HUES48 (cell line): Measurements from ENCODE around the gene EIPR1.

Experiments used
- H3K27ac ChIP-seq: one replicate; pipeline ENCODE4 v1.7.0; 2013; ENCODE audit warnings: low read depth, low read length, inconsistent platforms
- H3K27me3 ChIP-seq: 2 replicates; pipeline ENCODE4 v1.6.1; 2013; ENCODE audit warnings: mild to moderate bottlenecking, low read length; ENCODE audit not compliant: control insufficient read depth, insufficient read depth
- H3K36me3 ChIP-seq: 2 replicates; pipeline ENCODE4 v1.6.1; 2013; ENCODE audit warnings: low read length; ENCODE audit not compliant: control insufficient read depth, insufficient read depth
- H3K4me1 ChIP-seq: 2 replicates; pipeline ENCODE4 v1.6.1; 2013; ENCODE audit warnings: mild to moderate bottlenecking, low read length; ENCODE audit not compliant: control insufficient read depth, insufficient read depth
- H3K4me3 ChIP-seq: 2 replicates; pipeline ENCODE4 v1.5.1; 2013; ENCODE audit warnings: mild to moderate bottlenecking, low read depth, low read length
- H3K9ac ChIP-seq: 2 replicates; pipeline ENCODE4 v1.6.1; 2013; ENCODE audit warnings: mild to moderate bottlenecking, low read depth, low read length, moderate library complexity
- H3K9me3 ChIP-seq: 2 replicates; pipeline ENCODE4 v1.6.1; 2013; ENCODE audit warnings: low read length; ENCODE audit not compliant: control insufficient read depth, insufficient read depth

EIPR1 gene

DNA sequence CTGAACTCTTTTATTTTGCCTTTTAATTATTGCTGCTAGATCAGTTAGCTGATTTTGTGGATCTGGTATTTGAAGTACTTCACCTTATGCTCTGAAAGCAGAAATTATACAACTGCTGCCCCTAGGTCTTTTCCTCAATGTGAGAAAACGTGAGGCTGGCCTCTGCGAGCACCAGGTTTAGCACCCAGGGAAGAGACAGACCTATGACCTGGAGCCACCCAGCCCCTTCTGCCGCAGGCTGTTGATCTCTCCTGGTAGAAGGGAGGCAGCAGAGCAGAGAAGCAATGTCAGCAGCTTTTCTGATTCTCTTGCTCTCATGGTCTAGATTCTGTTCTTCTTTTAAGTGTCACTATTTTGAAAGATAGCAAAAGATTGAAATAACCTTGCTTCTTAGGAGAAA lies 21.8 kb upstream of the EIPR1 start:
- Histone ChIP-seq H3K36me3 (peaks cover 19% of the 10 kb centered on the region), H3K4me1 (peaks cover 14% of the 10 kb centered on the region), H3K9ac (peak overlapping the region; percentile 31; the same call in 1 of the 2 replicates), H3K4me3 (no peak overlapping the region), H3K9me3 (peaks cover 14% of the 10 kb centered on the region; the same call in 1 of the 2 replicates), H3K27ac (peak overlapping the region; percentile 71), H3K27me3 (no peaks in the 10 kb centered on the region)

DNA sequence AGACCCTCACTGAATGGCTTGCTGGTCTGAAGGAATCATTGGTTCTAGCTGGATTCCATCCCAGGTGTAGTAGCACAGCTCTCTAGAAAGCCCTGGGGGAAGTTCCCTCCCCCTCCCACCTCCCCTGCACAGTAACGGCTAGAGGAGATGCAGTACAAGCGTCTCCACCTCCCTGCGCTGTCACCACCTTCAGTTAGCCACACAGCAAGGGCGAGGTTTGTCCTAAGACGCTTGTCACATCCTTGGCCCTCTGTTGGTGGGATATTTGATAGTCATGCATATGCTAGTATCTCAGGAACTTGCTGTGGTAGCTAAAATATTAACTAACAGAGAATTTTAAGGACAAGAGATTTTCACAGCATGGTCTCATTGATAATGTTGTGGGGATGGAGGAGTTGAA lies 21.2 kb upstream of the EIPR1 start:
- H3K4me1 ChIP-seq = peaks cover 14% of the 10 kb centered on the region
- peak overlapping the region; percentile 71 for H3K27ac ChIP-seq
- no peaks in the 10 kb centered on the region for H3K27me3 ChIP-seq
- H3K9me3 ChIP-seq = peaks cover 14% of the 10 kb centered on the region; the same call in 1 of the 2 replicates
- peaks cover 22% of the 10 kb centered on the region for H3K36me3 ChIP-seq
- no peak overlapping the region for H3K4me3 ChIP-seq
- H3K9ac ChIP-seq = no peak overlapping the region

DNA sequence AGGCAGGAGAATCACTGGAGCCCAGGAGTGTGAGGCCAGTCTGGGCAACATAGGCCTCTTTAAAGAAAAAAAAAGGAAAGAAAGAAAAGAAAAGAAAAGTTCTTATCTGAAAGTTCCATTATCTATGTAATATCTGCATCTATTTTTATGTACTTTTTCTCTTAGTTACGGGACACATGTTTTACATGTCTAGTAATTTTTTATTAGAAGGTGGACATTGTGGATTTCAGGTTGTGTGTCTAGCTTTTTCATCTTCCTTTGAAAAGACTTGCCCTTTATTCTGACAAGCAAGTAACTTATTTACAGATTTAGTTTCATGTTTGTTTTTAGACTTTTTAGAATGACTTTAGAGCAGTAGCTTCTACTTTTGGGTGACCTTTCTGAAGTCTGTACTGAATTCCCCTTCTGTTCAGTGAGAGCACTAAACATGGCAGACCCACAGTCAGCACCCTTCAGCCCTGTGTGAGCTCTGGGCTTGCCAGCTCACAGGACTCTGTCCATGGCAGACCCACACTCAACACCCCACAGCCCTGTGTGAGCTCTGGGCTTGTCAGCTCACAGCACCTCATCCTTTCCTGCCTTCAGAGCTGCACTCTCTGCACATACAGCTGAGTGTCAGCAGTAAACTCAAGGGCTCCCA lies 19.4 kb upstream of the EIPR1 start:
- Histone ChIP-seq H3K4me3 (no peak overlapping the region), H3K4me1 (peaks cover 14% of the 10 kb centered on the region), H3K9me3 (peaks cover 14% of the 10 kb centered on the region; the same call in 1 of the 2 replicates), H3K27ac (no peak overlapping the region), H3K36me3 (peaks cover 16% of the 10 kb centered on the region), H3K27me3 (no peaks in the 10 kb centered on the region), H3K9ac (no peak overlapping the region)

DNA sequence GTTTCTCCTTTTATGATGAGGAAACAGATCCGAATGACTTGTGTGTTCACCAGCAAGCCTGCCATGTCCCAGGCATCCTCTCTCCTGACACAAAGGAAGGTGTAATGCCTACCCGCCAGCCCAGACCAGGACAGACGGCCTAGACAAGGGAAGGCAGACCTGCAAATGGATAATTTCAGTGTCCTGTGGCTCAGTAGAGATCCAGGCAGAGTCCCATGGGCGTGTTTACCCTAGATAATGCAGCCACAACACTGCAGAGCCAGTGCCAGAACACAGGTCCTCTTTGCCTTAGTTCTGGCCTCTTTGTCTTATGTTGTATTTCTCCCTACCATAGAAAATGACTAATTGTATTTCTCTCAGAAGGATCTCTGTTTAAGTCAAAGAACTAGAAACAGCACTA lies 14.6 kb upstream of the EIPR1 start:
- Histone ChIP-seq H3K36me3 (peaks cover 28% of the 10 kb centered on the region), H3K9ac (no peak overlapping the region), H3K4me1 (no peaks in the 10 kb centered on the region), H3K27me3 (no peaks in the 10 kb centered on the region), H3K27ac (no peak overlapping the region), H3K9me3 (peaks cover 14% of the 10 kb centered on the region; the same call in 1 of the 2 replicates), H3K4me3 (no peak overlapping the region)

DNA sequence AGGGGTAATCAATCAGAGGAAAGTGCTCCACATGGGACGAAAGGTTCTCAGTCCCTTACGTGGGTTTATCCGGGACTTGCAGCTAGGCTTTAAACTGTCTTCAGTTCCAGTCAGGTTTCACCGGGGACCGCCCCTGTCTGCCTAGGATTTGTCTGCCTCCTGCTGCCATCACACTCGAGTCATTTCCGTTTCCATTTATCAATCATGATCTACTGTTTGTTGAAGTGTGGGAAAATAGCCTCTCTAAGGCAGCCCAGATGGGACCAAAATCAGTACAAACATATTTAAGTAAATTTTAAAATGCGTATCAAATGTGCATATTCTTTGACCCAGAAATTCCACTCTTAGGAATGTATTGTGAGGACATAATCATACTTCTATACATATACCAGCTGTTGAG lies 12.4 kb upstream of the EIPR1 start:
- Histone ChIP-seq H3K9ac (no peak overlapping the region), H3K36me3 (peaks cover 28% of the 10 kb centered on the region), H3K4me3 (no peak overlapping the region), H3K4me1 (no peaks in the 10 kb centered on the region), H3K27me3 (no peaks in the 10 kb centered on the region), H3K27ac (no peak overlapping the region), H3K9me3 (no peaks in the 10 kb centered on the region)

DNA sequence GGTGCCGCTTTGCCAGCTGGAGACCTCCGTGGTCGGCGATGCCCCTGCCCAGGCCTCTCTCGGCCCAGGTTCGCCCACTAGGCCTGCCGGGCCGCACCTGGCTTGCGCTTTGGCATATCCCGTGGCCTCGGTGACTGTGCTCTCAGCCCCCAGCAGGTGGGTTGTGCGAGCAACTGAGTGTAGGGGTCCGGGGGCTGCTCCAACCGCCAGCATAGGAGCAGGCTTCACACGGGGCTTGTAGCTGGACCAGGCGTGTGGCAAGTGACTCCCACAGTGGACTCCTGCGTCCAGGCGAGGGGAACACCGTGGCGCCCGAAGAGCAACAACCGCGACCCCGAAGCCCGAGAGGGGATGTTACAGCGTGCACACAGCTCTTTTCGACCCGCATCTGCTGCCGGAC lies 11.6 kb upstream of the EIPR1 start:
- no peak overlapping the region for H3K9ac ChIP-seq
- no peaks in the 10 kb centered on the region for H3K9me3 ChIP-seq
- no peaks in the 10 kb centered on the region for H3K4me1 ChIP-seq
- H3K4me3 ChIP-seq = no peak overlapping the region
- no peaks in the 10 kb centered on the region for H3K27me3 ChIP-seq
- H3K36me3 ChIP-seq = peaks cover 32% of the 10 kb centered on the region
- no peak overlapping the region for H3K27ac ChIP-seq

DNA sequence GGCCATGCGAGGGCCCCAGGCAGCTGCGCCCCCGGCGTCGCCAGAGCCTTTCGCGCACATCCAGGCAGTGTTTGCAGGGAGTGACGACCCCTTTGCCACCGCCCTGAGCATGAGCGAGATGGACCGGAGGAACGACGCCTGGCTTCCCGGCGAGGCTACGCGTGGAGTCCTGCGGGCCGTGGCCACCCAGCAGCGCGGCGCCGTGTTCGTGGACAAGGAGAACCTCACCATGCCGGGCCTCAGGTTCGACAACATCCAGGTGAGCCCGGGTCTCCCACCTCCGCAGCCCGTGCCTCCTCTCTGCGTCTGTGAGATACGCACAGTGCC lies 10.8 kb upstream of the EIPR1 start:
- Histone ChIP-seq H3K36me3 (peaks cover 30% of the 10 kb centered on the region), H3K27ac (no peak overlapping the region), H3K9ac (no peak overlapping the region), H3K9me3 (no peaks in the 10 kb centered on the region), H3K4me3 (no peak overlapping the region), H3K4me1 (no peaks in the 10 kb centered on the region), H3K27me3 (no peaks in the 10 kb centered on the region)

DNA sequence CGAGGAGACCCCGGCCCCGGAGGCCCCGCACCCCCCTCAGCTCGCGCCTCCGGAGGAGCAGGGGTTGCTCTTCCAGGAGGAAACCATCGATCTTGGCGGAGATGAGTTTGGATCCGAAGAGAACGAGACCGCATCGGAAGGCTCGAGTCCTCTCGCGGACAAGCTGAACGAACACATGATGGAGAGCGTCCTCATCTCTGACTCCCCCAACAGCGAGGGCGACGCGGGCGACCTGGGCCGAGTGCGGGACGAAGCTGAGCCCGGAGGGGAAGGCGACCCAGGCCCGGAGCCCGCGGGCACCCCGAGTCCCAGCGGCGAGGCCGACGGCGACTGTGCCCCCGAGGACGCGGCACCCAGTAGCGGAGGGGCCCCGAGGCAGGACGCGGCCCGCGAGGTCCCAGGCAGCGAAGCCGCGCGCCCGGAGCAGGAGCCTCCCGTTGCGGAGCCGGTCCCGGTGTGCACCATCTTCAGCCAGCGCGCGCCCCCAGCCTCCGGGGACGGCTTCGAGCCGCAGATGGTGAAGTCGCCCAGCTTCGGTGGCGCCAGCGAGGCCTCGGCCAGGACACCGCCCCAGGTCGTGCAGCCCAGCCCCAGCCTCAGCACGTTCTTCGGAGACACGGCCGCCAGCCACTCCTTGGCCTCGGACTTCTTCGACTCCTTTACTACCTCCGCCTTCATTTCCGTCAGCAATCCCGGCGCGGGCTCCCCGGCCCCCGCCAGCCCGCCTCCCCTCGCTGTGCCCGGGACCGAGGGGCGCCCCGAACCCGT lies 10.2 kb upstream of the EIPR1 start:
- Histone ChIP-seq H3K27me3 (no peaks in the 10 kb centered on the region), H3K9me3 (no peaks in the 10 kb centered on the region), H3K4me3 (no peak overlapping the region), H3K4me1 (no peaks in the 10 kb centered on the region), H3K36me3 (peaks cover 30% of the 10 kb centered on the region), H3K9ac (no peak overlapping the region), H3K27ac (no peak overlapping the region)

DNA sequence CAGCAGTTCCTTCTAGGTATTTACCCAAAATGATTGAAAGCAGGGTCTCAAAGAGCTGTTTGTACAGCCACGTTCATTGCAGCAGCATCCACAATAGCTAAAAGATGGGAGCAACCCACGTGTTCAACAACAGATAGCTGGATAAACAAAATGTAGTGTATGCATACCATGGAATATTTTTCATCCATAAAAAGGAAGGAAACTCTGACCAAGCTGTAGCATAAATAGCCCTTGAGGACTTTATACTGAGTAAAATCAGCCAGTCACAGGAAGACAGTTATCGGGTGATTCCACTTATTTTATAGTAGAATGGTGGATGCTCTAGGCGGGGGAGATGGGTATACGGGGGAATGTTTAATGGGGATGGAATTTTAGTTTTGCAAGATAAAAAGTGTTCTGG lies 9.4 kb upstream of the EIPR1 start:
- Histone ChIP-seq H3K27me3 (no peaks in the 10 kb centered on the region), H3K4me1 (no peaks in the 10 kb centered on the region), H3K9ac (no peak overlapping the region), H3K9me3 (no peaks in the 10 kb centered on the region), H3K4me3 (no peak overlapping the region), H3K36me3 (peaks cover 30% of the 10 kb centered on the region), H3K27ac (no peak overlapping the region)

DNA sequence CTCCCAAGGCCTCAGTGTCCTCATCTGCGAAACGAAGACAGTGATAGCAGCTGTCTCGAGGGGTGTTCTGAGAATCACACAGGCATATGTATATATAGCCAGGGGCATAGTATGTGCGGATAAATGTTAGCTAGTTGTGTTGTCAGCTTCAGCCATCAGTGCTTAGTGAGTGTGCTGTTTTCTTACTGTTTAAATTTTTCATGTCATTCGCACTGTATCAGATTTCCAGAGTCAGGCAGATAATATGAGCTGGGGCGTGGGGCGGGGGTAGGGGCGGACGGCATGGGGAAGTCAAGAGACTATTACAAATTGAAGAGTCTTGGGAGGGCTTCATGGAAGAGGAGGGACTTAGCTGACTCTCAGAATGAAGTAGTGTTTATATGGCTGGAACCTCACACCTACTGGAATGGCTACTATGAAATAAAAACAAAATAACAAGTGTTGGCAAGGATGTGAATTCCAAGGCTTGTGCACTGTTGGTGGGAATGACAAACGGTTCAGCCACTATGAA lies 8.9 kb upstream of the EIPR1 start:
- no peak overlapping the region for H3K27ac ChIP-seq

More for the DNA sequence above, 8.9 kb upstream of the EIPR1 start:
- Histone ChIP-seq H3K9ac (no peak overlapping the region), H3K36me3 (peaks cover 33% of the 10 kb centered on the region), H3K4me1 (no peaks in the 10 kb centered on the region), H3K9me3 (no peaks in the 10 kb centered on the region), H3K4me3 (no peak overlapping the region), H3K27me3 (no peaks in the 10 kb centered on the region)
